ENCODE measurements around the gene MAFB.

Gene MAFB

DNA sequence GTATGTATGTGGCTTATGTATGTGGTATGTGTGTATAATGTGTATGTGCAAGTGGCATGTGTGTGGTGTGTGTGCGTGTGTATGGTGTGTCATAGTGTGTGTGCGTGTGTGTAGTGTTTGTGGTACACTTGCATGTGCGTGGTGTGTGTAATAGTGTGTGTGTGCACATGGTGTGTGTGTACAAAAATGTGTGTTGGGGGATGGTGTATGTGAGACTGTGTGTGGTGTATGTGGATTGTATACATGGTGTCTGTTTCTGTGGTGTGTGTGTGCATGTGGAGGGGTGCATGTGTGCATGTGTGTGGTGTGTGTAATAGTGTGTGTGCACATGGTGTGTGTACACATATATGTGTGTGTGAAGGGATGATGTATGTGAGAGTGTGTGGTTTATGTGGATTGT is 21.5 kb downstream of the MAFB start:
- H3K4me3 ChIP-seq (ENCODE audit: low read length), result no peak overlapping the region
- DNase-seq (ENCODE audit: low read depth, low spot score), result no peak

DNA sequence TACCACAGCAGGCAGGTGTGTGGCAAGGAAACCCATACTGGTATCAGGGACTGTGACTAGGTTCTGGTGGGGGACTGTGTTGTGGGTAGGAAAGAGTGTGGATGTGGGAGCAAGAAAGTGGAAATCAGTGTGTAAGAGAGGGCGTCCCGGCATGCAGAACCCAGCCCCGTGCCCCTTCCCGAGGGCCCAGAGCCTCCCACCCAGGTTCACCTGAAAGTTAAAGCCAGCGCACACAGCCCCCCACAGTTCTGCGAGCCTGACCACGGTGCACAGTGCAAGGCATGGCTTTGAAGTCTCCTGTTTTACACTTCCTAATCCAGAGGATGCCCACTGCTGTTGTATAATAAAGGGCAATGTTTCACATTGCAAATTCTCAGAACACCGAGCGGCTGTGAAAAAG is 22.7 kb downstream of the MAFB start:
- no peak for DNase-seq (ENCODE audit: low read depth, low spot score)
- H3K4me3 ChIP-seq (ENCODE audit: low read length), result no peak overlapping the region

DNA sequence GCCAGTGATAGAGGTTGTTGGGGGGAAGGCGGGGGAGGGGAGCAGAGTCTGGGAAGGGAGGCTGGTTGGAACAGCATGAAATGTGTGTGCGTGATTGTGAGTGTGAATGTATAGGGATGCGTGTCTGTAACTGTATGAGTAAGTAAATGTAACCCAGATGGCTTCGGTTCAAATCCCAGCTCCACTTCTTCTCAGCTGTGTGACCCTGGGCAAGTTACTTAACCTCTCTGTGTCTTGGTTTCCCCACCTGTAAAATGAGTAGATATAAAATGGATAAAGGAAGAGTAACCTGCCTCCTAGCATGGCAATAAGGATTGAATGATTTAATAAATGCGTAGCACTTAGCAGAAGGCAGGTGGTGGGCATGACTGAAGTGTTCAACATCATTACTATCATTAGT is 24.1 kb downstream of the MAFB start:
- DNase-seq (ENCODE audit: low read depth, low spot score), result no peak
- H3K4me3 ChIP-seq (ENCODE audit: low read length), result no peak overlapping the region

DNA sequence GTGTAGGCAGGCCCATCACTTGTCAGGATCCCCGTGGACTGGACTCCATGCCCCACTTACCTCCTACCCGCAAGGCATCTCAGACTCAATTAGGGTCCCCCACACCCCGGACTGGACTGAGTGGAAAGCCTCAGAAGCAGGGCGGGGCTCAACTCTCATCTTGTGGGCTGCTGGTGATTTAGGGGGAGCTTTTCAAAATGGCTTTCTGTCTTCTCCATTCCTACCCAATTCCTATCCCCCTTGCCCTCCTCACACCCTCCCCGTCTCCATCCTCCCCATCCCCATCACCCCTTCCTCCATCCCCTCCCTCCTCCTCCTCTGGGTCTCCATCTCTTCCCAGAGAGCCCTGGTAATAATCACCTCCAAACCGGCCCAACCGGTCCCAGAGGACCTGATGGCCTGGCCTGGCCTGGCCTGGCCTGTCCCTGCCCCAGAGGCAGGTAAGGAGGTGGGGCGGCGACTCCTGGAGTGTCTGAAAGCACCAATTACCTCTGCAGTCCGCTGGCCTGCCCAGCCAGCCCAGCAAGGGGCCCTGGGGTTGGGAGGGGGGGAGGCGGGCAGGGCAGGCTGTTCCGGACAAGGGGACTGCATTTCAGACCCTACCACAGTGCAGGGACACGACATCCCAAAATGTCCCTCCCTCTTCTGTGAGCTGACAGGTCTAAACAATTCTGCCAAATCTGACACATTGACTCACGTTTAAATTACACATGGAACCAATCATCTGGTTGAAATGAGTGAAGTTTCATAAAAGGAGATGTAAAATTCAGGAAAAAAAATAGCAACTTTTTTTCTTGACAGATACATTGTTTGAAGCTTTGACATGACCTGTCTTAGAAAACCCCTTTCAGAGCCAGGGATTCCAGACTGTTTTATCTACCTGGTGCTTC is 24.8 kb downstream of the MAFB start:
- no peak for DNase-seq (ENCODE audit: low read depth, low spot score)
- H3K4me3 ChIP-seq (ENCODE audit: low read length), result no peak overlapping the region

DNA sequence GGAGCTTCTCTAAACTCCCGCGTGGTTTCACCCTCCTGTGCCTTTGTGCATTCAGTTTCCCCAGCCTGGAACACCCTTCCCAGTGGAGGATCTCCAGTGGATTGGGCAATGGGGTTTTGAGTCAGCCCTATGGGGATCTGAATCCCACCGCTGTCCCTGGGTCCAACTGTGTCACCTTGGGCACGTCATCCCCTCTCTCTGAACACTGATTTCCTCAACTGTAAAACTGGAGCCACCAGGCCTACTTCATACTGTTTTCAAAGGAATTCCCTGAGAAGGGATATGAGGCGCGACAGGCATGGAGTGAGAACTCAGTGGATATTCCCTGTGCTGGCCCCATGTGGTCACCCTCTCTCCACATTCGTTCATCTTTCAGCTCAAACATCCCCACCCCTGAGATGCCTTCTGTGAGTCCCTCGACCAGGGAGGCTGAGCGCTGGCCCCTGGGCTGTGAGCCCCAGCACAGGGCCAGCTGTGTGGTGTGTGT is 25.7 kb downstream of the MAFB start:
- no peak overlapping the region for H3K4me3 ChIP-seq (ENCODE audit: low read length)
- DNase-seq (ENCODE audit: low read depth, low spot score), result no peak

DNA sequence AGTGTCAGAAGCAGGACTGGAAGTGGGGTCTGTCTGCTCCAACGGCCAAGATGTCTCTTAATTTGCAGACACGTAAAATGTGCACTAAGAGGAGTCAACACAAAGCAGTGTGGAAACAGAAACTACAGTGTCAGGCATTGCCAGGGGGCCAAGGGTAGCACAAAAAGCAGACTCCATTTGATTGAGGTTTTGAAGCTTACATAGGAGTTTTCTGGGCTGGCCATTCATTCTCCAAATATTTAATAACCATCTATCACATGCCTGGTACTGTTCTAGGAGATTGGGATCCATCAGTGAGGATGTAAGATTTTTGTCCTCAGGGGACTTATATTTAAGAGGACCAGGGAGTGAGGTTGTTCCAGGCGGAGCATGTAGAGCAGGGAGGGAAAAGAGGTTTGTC is 29.5 kb downstream of the MAFB start:
- no peak overlapping the region for H3K4me3 ChIP-seq (ENCODE audit: low read length)
- no peak for DNase-seq (ENCODE audit: low read depth, low spot score)

DNA sequence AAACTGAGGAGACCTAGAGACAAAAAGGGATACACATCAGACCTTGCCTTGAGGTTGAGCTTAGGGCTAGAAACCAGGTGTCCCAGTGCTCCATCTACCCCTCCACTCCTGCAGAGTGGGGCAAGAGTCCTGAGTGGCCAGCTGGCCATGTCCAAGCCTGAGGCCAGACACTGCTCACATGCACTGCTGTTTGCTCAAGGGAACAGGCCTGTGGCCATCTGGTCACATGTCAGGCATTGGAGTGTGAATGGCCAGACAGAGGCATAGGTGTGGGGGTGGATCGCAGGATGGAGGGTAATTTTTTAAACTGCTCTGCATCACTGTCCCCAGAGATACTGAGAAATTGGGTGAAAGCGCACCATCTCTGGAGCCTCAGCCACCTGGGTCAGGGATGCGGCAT is 30.5 kb downstream of the MAFB start:
- DNase-seq (ENCODE audit: low read depth, low spot score), result no peak
- no peak overlapping the region for H3K4me3 ChIP-seq (ENCODE audit: low read length)

DNA sequence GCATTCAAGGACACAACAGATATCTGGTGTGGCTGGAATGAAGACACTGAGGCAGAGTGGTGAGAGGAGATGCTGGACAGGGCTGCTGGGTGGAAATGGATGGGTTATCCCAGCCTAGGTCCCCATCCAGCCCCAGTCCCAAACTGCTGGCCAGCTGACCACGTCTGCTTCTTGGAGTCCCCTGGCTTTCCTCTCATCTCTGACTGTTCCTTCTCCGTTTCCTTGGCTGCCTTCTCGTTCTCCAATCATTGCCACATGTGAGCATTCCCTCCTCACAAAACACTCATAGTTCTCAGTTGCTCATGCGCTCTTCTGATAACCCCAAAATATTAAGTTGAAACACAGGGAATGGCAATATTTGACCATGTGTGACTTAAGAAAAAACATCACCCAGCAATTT is 31.5 kb downstream of the MAFB start:
- H3K4me3 ChIP-seq (ENCODE audit: low read length), result no peak overlapping the region
- no peak for DNase-seq (ENCODE audit: low read depth, low spot score)

DNA sequence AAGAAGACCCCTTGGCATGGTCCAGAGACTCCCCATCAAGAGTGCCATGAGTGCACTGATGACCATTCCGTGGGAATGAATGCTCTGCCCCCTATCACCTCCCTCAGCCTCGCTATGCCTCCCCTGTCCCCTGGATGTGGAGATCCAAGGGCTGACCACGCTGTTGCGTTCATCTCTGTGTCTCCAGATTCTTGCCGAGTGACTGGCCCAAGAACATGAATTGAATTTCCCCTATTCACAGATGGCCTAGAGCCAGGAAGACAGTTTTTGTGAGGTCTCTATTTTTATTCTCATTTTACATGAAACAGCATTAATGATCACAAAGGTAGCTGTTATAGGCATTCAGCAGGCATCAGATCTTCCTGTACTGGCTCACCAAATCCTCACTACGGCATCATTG is 33.6 kb downstream of the MAFB start:
- no peak for DNase-seq (ENCODE audit: low read depth, low spot score)
- H3K4me3 ChIP-seq (ENCODE audit: low read length), result no peak overlapping the region

DNA sequence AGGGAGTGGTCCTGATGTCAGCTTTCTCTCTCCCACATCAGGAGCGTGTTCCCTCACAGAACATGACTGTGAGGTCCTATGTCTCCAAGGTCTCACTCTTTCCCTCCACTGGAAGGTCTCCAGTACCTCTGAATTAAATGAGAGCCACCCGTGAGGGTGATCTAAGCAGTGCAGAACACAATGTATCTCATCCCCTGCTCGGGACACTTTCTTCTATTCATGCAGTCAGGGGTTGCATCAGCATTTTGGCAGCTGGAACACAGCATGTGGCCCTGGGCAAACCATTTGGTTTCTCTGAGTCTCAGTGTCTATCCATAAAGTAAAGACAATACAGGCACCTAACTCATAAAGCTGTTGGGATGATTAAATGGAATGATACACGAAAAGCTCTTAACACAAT is 34.2 kb downstream of the MAFB start:
- DNase-seq (ENCODE audit: low read depth, low spot score), result no peak
- H3K4me3 ChIP-seq (ENCODE audit: low read length), result no peak overlapping the region

DNA sequence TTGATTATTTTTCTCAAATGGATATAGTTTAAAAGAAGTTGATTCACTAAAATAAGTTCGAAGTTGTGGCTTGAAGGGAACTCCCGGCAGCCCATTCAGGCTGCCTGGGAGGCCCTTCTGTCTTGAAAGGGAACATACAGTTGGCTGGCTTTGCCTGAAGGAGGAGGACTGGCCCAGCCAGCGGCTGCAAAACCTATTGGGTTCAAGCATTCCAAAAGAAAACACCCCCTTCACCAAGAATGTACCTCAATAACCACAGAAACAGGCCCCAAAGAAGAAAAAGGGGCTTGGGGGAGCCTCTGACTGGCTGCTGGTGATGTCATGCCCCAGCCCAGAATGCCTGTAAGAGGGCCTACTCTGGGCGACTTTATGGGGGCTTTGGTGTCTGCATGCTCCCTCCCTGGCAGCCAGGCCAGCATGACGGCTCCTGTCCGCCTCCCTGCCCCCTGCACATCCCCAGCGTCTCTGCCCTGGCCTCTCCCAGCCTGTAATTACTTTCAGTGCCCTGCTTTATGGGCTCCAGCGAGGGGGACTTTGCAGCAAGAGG is 36.5 kb downstream of the MAFB start:
- no peak for DNase-seq (ENCODE audit: low read depth, low spot score)
- no peak overlapping the region for H3K4me3 ChIP-seq (ENCODE audit: low read length)

DNA sequence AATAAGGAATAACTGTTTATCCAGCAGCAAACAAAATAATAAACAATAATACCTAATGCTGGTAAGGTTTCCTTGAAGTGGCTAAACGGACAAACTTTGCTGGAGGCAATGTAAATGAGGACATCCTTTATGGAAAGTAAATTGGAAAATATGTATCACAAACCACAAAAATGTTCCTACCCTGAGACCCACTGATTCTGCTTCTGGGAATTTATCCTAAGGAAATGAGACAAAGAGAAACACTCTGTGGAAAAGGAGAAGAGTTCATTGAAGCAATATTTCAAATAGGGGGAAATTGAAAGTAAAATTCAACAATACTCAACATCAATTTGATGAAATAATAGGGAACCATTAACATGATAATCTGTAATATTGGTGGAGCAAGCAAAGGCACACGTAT is 37.9 kb downstream of the MAFB start:
- no peak for DNase-seq (ENCODE audit: low read depth, low spot score)
- H3K4me3 ChIP-seq (ENCODE audit: low read length), result no peak overlapping the region

DNA sequence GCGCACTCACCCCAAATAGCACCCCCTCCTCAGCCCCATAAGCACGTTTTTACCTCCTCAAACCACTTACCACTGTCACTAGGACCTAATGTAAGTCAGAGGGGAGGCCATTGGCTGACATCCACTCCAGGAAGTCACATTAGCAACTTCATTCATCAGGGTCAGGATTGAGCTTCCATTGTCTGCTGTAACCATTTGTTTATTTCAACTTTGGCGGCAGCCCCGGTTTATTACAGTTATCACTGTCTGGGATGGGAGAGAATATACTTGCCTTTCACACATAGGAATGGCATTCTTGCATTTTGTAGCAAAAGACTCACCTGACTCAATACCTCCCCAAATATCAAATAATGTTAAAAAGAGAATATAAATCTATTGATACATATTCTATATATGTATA is 38.3 kb downstream of the MAFB start:
- H3K4me3 ChIP-seq (ENCODE audit: low read length), result no peak overlapping the region
- DNase-seq (ENCODE audit: low read depth, low spot score), result no peak

DNA sequence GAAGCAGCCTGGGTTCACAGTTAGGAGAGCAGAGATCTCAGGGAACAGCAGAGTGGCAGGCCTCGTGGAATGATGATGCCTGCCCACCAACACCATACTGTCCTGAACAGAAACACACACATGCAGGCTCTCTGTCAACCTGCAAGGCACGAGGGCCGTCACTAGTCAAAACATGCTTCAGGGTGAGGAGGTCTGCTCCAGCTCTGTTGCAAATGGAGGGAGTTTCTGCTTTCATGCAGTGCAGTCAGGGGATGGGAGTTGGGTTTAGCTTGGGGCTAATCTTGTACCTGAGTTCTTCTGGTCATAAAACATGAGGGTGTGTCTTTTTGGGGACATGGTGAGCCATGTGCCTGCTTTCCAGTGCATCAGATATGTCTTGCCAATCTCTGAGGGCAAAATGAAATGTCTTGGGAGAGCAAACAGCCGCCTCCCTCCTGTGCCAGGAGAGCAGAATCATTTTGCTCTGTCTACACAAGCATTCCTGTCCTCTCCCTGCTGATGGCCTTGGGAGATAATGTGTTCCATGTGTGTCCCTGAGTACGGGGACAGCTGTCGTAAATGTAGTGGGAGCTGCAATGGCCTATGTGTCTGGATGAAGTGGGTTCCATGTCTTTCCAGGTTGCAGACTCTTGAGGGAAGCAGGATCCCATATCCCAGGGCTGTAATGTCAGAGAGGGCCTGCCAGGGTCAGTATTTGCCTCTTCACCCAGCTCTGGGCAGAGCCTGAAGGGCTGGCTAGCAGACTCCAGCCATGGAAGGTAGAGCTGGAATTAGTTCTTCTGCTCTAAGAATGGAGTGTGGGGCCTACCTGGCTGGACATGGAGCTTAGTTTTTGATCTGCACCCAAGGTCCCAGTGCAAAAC is 40.6 kb downstream of the MAFB start:
- no peak overlapping the region for H3K4me3 ChIP-seq (ENCODE audit: low read length)
- DNase-seq (ENCODE audit: low read depth, low spot score), result no peak

DNA sequence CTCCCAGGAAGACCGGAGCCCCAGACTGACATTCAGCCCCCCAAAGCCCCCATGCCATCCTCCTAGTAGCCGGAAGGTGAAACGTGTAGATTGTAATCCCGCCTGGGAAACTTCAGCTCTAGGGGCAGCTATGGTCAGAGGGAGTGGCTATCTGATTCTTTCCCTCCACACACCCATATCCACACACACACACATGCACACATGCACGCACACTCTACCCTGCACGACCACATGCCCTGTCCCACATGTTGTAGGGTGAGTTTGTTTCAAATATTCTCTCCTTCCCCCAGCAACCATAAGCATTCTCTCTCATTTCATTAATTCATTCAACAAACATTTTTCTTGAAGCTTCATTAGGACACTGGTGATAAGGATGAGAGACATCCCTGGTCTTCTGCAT is 42.2 kb downstream of the MAFB start:
- DNase-seq (ENCODE audit: low read depth, low spot score), result no peak
- H3K4me3 ChIP-seq (ENCODE audit: low read length), result no peak overlapping the region

DNA sequence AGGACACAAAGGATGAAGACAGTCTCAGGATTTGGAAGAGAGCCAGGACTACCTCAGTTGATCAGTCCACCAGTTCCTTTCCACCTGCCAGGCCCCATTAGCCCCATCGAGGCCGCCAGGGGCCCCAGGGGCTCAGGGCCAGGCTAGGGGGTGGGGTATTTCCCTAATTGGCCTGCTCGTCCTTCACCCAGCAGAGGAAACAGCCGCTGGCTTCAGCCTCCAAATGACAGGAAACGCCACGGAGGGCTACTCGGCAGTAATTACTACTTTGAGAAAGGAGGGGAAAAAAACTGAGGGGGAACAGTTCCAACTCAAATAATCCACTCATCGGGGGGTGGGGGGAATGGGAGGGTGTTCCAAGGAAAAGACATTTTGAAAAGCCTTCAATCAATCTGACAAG is 42.7 kb downstream of the MAFB start:
- no peak for DNase-seq (ENCODE audit: low read depth, low spot score)
- H3K4me3 ChIP-seq (ENCODE audit: low read length), result no peak overlapping the region

DNA sequence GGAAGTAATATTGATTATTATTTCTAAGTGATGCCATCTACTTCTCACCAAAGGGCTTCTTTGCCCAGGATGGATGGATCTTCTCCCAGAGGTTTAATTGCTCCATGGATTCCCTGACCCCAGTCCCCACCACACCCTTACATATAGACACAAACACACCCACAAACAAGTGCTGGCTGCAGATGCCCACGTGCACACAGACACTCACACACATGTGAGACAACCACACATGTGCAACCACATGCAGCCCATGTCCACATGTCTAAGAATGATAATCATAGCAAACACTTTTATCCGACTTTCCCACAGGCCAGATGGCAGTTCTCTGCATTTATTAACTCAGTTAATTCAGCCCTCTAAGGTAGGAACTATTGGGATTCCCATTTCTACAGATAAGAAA is 44.2 kb downstream of the MAFB start:
- no peak overlapping the region for H3K4me3 ChIP-seq (ENCODE audit: low read length)

DNA sequence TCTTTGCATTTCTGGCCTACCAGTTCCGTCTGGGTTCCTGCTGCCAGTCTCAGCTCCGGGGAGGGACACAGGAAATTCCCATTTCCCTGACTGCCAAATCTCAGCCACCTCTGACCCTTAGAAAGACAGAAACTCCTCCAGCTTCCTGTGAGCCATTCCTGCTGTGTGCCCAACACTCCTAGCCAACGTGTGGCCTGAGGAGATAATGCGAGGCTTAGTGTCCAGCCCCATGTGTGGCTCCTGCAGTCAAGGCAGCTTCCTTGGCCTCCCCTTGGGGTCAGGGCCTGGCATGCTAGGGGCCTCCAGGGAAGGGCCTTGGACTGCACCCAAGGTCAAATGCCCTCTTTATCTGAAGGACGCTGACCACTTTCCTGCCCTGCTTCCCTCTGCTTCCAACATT is 45.1 kb downstream of the MAFB start:
- DNase-seq (ENCODE audit: low read depth, low spot score), result no peak
- no peak overlapping the region for H3K4me3 ChIP-seq (ENCODE audit: low read length)

More for the DNA sequence above, 44.2 kb downstream of the MAFB start:
- no peak for DNase-seq (ENCODE audit: low read depth, low spot score)

DNA sequence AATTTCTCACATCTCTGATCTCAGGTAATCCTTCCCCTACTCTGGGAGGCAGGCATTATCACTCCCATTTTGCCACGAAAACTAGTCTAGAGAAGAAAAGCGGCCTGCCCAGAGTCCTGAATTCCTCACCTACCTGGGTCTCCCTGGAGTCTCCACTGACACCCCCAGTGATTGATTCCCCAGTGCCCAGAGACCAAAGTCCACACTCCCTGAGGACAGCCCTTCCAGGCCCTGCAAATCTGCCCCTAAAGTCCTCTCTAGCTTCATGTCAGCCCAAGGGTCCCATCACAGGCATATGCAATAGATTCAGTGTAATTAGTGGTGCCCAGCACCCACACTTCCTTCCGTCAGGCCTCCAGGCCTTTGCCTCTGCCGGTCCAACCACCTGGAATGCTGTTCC is 47.2 kb downstream of the MAFB start:
- DNase-seq (ENCODE audit: low read depth, low spot score), result no peak
- no peak overlapping the region for H3K4me3 ChIP-seq (ENCODE audit: low read length)

DNA sequence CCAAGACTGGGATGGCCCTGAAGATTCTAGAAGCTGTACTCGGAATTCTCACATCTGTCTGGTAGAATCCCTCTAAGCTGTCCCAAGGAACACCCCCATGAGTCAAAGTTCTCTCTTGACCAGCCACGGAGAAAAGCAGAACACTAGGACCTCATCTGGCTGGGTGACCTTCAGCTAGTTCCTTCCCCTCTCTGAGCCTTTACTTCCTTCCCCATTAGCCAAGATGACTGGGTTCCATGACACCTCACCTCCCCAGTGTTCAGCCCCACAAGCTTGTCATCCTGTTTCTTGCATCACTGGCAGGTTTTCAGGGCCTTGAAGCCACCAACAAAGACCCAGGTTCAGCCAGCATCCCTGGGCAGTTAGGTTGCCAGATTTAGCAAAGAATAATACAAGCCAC is 47.8 kb downstream of the MAFB start:
- DNase-seq (ENCODE audit: low read depth, low spot score), result no peak
- no peak overlapping the region for H3K4me3 ChIP-seq (ENCODE audit: low read length)

Data from Jurkat, Clone E6-1 (cell line).